ENCODE measurements around the gene NUB1.

The NUB1 gene

GRCh38 chr7:151424799-151425198, 83.2 kb downstream of the NUB1 start:
- H3K27ac ChIP-seq: no peak overlapping the region
- no peak for TF ChIP-seq CTCF (conservative IDR thresholded peaks at IDR 0.05)

- TF ChIP-seq CTCF (conservative IDR thresholded peaks at IDR 0.05): no peak
- H3K27ac ChIP-seq: no peak overlapping the region
These were observed 84.2 kb downstream of the NUB1 start for GRCh38 chr7:151425670-151426440.

- H3K27ac ChIP-seq: peak overlapping the region; percentile 7; the same call in 1 of the 2 replicates
- no peak for TF ChIP-seq CTCF (conservative IDR thresholded peaks at IDR 0.05)
These were observed 84.9 kb downstream of the NUB1 start for GRCh38 chr7:151426441-151426903.

- no peak for TF ChIP-seq CTCF (conservative IDR thresholded peaks at IDR 0.05)
- H3K27ac ChIP-seq: peak overlapping the region; percentile 7; the same call in 1 of the 2 replicates
These were observed 85.5 kb downstream of the NUB1 start for GRCh38 chr7:151426904-151427704.

- no peak for TF ChIP-seq CTCF (conservative IDR thresholded peaks at IDR 0.05)
- H3K27ac ChIP-seq: no peak overlapping the region
These were observed 86.2 kb downstream of the NUB1 start for GRCh38 chr7:151427705-151428377.

Data from VCaP (cell line).